Stimulated activated CD4-positive, alpha-beta T cell treated with anti-CD3 and anti-CD28 coated beads, TNF-alpha, amount 100 ng/mL, for 1 hour (primary cell): ENCODE data around the gene SLC1A2.

Experiments used
- DNase-seq, 3 donors: peaks; one replicate each; pipeline ENCODE4 v3.0.0-alpha.2; 2020; ENCODE audit warnings: low read depth in 3 of 3, low spot score in 1 of 3

Gene SLC1A2

DNA sequence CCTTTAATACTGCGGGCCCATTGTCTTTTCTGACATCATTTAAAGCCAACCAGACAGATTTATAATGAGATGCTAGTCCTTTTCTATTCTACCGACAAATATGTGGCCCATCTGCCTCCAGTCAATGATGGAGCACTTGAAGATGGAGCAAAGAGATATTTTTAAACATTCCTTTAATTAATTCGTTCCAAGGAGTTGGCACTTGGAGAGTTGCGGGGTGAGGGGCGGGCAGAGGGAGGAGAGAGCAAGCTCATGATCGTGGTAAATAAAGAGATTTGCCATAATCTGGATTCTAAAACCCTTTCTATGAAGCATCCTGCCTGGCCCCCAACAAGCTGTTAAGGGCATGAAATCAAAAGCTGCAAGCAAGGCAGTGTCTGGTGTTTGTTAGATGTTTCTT lies 5.0 kb downstream of the SLC1A2 start:
- no peak for DNase-seq

DNA sequence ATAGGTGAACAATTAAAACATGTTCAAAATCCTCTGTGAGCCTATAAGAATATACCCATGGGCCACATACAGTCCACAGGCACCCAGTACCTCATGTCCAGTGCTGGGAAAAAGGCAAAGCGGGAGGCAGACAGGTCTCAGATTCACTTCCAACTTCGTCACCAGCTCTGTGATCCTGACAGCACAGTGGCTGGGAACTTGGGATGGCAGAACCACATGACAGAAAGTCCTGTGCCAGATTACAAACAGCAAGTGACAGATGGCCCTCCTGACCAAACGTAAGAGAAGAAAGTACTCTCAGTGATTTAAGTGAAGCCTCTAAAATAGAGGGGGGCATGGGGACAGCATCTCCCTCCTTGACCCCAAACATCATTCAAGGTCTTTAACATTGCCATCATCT lies 5.8 kb downstream of the SLC1A2 start:
- no peak for DNase-seq

DNA sequence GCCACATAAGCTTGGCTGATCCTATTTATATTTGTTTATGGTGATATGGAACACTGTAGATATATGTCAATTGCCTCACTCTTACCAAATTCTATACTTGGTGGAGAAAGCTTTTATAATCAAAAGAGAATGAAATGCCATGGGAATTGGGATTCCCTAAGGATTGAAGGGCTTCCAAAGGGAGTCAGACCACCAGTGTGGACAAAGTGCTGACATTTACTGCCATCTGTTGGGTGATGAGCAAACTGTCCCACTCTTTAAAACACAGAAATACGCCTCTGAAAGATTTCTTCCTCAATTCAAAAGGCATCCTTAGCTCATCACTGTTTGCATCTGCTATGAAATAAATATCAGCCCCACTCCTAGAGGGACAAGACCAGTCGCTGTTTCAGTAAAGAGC lies 7.1 kb downstream of the SLC1A2 start:
- no peak for DNase-seq

DNA sequence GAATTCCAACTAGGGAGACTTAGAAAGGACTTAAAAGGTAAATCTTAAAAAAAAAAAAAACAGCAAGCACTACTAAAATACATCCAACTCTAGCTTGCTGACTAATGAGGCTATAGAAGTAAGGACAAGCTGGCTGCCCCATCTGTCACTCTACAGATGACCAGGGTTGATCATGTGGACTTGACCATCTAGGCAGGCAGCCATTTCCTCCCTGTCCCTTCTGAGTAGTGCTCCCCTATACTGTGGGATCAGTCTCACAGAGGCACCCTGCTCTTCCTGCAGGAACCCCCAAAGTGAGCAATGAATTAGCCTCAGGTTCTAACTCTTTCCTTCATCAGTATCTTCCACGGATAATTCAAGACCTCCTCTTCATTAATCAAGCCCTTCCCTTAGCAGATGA lies 12.3 kb downstream of the SLC1A2 start:
- no peak for DNase-seq

DNA sequence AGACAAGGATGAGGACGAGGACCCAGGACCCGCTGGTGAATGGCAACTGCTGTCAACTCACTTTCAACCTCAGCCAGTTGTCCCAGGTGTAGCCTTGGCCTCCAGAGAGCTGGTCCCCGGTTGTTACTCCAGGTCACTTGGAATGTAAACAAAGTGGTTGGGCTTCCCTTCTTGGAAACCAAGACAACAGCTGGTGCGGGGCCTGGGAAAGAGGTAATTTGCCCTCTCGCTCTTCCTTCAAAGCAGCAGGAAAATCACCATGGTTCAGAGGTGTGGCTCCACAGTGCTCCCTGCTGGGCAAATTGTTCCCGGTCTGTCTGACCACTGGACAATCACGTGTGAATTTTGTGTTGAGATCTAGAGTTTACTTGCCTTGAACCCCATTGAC lies 15.0 kb downstream of the SLC1A2 start:
- no peak for DNase-seq

DNA sequence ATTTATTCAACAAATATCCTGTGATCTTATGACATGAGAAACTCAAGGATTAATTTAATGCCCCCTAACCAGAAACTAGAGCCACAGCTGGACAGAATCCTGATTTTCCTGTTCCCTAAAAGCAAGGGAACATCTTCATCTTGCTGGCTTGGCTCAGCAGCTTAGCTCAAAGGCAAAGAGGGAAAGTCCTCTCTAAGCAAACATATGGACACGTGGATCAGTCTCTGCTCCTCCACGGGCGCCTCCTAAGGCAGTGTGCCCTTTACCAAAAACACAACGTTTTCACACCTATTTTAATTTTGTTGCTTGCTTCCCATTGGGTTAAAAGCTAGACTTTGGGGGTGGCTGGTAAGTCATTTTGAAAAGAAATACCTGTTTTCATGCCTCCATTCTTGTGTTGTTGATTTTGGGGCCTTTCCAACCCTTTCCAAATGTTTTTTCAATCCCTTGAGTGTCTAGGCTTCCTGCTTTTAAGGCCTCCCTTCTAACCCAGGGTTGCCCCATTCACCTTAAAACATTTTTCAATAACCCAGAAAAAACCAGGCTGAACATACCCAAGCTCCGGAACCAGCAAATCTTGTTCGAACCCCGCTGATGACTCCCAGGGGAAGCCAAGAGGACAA lies 15.5 kb downstream of the SLC1A2 start:
- DNase-seq, result no peak

DNA sequence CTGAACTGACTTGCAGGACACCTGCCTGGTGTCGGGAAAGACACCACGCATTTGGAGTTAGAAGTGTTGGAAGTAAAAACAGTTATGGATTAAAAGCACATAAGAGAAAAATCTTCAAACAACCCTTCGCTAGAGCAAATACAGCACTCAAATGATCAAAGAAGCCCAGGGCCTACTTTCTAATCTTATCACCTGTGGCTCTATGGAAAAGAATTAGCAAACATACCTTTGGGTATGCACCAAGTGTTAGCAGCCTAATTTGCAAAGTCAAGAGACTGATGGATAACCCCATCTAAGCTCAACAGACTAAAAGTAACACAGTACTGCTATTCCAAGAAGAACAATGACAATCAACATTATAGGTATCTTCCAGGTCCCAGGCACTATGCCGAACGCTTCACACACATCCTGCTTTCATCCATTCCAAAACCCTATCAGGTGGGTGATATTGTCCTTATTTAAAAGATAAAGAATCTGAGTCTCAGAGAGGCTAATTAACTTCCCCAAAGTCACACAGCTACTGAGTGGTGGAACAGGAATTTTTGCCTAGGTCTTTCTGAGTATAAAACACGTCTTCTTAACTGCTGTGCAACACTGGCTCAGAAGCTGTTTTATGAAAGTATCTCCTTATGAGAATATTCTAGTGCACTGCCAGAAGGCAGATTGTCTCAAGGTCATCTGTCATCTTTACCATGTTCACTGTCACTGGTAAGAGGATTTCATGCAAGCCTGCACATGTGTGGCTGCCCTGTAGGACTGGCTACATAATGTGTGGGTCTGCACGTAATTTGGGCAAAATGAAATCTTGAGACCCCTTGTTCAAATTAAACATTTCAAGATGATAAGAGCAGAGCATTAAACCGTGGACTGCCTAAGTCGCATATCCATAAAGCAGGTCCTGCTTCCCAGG lies 16.4 kb downstream of the SLC1A2 start:
- no peak for DNase-seq

DNA sequence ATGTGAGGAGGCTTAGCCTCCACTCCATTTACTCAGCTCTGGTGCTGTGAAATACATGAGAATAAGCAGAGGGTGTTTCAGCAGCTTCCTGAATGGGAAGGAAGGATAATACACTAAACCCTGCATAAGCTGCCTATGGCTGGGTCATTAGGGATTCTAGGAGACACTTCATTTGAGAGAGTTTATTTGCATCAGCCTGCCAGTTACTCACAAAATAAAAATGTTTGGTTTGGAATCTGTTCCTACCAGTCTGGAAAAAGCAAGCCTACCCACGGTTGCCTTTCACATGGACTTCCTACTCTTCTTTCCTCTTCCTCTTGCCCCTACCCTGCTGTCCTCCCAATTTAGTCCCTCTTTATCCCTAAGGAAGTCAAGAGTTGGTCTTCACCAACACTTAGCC lies 20.5 kb downstream of the SLC1A2 start:
- no peak for DNase-seq

DNA sequence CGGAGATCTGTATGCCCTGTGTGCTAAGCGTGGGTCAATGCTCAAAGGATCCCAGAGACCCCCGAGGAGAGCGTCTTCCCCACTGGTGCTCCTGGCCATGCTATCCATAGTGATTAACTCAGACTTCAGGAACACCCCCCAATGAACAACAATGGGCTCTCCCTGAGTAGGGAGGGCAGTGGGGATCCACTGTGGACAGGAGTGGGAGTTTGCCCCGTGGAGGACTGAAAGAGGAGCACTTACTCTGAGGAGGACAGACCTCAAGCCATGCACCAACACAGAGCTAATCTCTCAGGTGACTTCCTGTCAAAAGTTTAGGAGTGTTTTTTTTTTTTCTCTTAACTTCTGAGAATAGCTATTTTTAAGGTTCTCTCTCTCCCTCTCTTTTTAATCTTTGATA lies 24.4 kb downstream of the SLC1A2 start:
- DNase-seq, result no peak

DNA sequence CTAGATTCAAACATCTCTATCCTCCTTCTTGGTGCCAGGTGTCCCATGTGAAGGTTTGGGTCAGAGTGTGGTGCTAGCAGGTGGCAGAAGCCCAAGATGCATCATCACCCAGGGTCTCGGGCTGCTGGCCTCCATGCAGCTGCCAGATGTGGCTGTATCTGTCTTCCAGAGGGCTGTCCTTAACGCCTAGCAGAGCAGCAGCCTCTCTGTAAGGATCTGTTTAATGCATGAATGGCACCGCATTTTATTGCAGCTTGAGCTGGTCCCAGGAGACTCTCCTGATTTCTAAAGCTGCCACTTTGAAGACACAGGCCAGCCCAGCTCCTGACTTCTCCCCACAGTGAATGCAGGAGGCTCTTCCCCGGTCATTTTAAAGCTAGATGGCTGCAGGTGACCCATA lies 26.3 kb downstream of the SLC1A2 start:
- no peak for DNase-seq

DNA sequence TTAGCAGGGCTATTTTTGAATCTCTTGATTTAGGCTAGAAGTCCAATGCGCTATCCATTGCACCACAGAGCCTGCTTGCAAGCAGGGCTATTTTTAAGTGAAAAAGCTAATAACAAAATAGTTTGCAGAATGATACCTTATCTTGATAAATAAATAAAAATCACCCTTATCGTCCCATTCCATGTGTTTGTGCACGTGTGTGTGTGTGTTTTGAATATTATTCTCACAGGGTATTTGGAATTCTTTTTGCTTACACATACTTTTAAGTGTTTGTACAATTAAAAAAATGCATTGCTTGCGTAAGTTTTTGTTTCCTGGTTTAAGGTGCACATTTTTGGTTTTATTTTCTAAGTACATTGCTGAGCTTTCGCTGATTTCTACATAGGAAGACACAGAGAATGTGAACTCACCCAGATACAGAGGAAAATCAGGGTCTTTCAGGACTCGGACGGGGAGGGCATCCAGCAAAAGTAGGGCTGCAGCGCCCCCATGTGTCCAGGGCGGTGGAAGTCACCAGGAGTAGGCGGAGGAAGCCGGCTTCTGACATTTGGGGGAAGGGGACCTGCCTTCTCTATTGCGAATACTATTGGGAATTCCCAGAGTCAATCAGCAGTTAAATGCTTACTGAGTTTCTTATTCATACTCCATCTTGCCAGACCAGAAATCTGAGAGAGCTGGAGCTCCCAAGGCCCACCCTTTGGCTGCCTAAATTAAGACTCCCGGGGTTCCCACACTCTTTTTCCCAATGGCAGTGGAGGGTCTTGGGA lies 27.3 kb downstream of the SLC1A2 start:
- peak; percentile 65 to 92 (median 75) for DNase-seq

DNA sequence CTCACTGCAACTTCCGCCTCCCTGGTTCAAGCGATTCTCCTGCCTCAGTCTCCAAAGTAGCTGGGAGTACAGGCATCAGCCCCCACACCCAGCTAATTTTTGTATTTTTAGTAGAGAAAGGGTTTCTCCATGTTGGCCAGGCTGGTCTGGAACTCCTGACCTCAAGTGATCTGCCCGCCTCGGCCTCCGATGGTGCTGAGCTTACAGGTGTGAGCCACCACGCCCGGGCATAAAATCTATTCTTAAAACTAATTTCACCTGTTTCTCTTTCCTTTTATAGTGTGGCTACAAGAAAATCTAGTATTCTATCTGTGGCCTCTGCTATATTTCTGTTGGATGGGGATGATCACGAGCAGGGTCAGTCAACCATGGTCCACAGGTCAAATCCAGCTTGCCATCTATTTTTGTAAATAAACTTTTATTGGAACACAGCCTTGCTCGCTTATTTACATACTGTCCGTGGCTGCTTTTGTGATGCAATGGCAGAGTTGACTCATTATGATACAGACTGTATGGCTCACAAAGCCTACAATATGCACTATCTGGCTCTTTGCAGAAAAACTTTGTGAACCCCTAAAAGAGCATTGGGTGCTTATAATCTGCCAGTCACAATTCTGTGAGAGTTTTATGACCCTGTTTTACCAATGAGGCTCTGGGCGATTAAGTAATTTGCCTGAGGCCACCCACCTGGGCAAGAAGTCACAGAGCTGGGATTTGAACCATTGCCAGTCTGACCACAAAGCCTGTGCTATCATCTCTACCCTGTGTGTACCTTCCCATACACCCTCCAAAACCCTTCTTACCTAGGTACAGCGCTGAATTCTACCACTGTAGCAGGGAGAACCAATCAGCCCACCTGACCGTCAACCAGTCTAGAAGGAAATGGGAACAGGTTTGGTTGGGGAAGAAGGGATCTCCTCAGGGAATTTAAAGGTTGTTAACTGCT lies 28.3 kb downstream of the SLC1A2 start:
- no peak for DNase-seq

DNA sequence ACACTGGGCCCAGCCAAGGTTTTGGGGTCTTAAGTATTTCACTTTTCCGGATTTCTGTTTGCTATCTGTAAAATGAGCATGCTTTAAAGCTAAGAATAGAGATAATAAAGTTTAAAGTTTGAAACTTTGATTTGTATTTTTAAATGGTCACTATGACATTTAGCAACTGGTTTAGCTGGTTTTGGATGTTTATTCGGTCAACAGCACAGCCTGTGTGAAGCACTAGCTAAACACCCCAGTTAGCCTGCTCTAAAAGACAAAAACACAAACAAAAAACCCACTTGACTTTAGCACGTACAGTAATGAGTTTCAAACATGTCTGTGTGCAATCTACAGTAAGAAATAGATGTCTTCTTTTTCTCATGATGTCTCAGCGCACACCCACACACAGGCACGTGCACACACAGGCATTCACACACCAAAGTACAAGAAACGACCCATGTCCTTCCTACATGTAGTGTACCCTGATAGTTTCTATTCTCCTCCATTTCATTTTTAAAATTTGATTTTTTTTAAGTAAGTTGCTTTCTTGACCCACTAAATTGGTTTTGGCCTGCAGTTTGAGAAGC lies 29.4 kb downstream of the SLC1A2 start:
- no peak for DNase-seq

DNA sequence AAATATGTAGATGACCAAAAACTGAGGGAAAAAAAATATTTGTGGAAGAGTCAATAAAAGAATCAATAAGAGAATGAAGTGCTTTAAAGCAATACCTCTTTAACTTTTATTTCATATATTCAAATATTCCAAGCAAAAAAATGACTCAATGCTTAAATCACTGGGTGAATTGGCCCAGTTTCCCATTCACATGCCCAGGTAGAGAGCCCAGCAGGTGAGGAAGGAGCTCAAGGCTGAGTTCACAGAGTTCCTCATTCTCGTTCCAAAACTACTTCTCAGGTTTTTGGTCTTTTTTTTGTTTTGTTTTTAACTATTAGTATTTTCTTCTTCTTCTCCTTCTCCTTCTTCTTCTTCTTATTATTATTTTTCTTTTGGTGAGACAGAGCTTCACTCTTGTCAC lies 30.2 kb downstream of the SLC1A2 start:
- no peak for DNase-seq

DNA sequence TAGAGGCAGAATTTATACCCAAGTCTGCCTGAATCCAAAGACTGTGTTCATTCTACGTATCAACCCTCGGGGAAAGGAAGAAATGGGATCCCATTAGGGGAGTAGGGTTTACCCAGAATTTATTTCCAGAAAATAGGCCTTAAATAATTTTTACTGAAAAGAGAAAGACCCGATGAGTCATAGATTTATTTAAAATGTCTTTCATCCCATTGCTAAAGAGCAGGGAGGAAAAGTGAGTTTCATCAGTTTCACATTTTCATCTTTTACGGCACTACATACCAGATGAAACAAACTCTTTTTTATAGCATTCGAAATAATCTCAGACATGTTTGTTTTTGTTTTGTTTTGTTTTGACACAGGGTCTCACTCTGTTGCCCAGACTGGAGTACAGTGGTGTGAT lies 31.3 kb downstream of the SLC1A2 start:
- DNase-seq, result no peak

DNA sequence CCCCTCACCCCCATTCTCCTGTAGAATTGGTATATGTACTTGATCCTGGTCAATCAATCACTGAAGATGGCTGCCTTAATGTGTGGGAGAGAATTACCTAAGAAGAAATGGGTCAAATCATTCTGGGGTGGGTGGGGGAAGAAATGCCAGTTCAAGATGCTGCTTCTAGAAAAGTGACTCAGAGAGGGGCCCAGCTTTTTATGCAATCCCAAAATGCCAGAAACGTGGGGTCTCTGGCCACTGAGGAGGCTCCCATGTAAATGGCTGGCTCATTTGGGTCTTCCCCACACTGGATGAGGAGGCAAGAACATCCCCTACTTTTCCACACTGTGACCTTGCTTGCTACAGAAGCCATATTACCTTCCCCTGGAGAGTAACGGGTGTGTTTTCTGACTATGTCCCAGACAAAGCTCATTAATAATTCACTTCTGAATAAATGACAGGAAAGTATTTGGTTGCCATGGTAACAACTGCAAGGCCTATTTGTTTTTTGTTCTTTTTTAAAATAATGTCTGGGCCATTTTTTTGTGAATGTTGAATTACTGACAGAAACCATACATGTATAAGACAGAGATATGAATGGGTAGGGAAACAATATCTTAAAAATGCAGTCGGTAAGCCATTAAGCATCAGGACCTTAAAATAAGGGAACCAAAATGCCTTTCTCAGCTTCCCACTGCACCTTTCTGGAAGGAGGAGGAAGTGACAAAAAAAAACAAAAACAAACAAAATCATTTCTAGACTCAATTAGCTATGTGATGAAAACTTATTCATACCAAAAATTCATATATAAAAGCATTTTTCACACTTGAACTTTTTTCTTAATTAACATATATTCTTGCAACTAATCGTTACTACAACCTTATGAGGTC lies 32.0 kb downstream of the SLC1A2 start:
- no peak for DNase-seq

DNA sequence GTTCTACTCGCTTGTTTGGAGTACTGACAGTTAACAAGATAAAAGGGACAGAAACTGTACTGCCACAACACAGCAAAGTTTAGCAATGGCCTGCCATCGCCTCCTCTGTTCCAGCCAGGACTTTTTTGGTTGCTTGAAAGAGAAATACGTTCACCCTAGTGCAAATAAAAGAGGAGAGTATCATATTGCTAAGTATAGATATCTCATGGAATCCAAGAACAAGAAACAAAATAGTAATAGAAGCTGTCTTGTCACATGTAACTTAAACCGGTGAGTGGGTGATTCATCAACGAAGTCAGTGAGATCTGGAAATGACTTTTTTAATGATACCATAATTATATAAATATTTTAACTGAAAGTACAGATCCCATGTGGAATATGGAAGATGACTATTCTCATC lies 35.4 kb downstream of the SLC1A2 start:
- DNase-seq, result no peak

DNA sequence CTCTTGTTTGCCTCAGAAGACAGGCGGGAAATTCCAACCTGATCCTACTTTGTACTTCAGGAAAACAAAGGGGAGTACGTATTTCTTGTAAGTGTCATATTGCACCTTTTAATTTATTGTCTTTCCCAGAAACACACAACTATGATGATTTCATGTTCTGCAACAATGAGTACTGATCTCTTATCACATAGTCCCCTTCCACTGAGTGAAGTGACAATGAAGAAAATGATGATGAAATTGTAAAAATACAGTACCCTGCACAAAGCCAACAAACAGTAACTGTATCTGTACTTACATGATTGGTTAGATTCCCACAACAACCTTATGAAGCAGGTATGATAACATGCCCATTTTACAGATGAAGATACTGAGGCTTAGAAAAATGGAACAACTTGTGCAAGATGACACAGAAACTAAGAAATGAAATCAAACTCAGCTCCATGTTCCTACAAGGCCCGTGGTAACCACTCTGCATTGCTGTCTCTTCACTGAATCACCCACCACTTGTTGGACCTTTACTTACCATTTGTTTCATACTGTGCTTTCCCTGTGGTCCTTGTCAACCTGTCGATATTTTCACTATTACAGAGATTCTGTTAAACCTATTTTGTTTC lies 37.5 kb downstream of the SLC1A2 start:
- DNase-seq, result no peak

DNA sequence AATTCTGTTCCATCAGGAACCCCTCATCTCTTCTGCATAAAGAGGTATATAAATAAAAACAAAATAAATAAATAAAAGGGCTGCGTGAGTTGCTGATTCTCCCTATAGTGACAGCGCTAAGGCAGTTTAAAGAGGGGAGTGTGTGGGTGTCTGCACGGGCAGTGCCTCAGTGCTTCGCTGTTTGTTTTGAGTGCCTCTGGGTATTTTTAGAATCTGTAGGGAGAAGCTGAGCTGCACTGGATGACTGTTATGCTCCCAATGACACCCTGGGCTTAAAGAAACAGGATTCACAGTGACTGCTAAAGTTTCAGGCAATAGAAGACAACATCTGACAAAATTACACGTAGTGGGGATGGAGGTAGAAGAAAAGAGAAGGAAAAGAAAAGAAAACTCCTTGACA lies 38.8 kb downstream of the SLC1A2 start:
- DNase-seq, result no peak
